IPS-18c (cell line): Measurements from ENCODE around the gene PCDHGA11.
"Not testable (repeated sequence)": the region's sequence is repeated elsewhere in the genome, so short reads cannot be mapped to it uniquely, and the experiment has no call there.

ENCODE experiments used
- H3K4me3 ChIP-seq: 2 replicates; pipeline ENCODE4 v1.7.0; 2013; ENCODE audit warnings: low read depth, mild to moderate bottlenecking, low read length, moderate library complexity; ENCODE audit not compliant: insufficient read depth
- H3K9me3 ChIP-seq: one replicate; pipeline ENCODE4 v1.6.1; 2013; ENCODE audit warnings: mild to moderate bottlenecking, low read length, moderate library complexity; ENCODE audit not compliant: control insufficient read depth, insufficient read depth

Gene PCDHGA11

DNA sequence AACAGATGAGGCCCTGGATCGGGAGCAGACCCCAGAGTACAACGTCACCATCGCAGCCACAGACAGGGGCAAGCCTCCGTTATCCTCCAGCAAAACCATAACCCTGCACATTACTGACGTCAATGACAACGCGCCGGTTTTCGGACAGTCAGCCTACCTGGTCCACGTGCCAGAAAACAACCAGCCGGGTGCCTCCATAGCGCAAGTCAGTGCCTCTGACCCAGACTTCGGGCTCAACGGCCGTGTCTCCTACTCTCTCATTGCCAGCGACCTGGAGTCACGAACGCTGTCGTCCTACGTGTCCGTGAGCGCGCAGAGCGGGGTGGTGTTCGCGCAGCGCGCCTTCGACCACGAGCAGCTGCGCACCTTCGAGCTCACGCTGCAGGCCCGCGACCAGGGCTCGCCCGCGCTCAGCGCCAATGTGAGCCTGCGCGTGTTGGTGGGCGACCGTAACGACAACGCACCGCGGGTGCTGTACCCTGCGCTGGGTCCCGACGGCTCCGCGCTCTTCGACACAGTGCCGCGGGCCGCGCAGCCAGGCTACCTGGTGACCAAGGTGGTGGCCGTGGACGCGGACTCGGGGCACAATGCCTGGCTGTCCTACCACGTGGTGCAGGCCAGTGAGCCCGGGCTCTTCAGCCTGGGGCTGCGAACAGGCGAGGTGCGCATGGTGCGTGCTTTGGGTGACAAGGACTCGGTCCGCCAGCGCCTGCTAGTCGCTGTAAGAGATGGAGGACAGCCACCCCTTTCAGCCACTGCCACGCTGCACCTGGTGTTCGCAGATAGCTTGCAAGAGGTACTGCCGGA is 1.6 kb upstream of the PCDHGA11 start:
- Histone ChIP-seq H3K4me3 (no peak overlapping the region), H3K9me3 (peaks cover 17% of the 10 kb centered on the region)

DNA sequence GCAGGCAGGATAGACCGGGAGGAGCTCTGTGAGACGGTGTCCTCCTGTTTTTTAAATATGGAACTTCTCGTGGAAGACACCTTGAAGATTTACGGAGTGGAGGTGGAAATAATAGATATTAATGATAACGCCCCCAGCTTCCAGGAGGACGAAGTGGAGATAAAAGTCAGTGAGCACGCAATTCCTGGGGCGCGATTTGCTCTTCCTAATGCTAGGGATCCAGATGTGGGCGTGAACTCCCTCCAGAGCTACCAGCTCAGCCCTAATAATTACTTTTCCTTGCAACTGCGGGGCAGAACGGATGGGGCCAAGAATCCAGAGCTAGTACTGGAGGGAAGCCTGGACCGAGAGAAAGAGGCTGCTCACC is 621 bp downstream of the PCDHGA11 start:
- Histone ChIP-seq H3K4me3 (no peak overlapping the region), H3K9me3 (peaks cover 15% of the 10 kb centered on the region)

GRCh38 chr5:141422742-141423291 is 2.0 kb downstream of the PCDHGA11 start:
- Histone ChIP-seq H3K4me3 (no peak overlapping the region; the same call in 1 of the 2 replicates), H3K9me3 (peaks cover 19% of the 10 kb centered on the region)

DNA sequence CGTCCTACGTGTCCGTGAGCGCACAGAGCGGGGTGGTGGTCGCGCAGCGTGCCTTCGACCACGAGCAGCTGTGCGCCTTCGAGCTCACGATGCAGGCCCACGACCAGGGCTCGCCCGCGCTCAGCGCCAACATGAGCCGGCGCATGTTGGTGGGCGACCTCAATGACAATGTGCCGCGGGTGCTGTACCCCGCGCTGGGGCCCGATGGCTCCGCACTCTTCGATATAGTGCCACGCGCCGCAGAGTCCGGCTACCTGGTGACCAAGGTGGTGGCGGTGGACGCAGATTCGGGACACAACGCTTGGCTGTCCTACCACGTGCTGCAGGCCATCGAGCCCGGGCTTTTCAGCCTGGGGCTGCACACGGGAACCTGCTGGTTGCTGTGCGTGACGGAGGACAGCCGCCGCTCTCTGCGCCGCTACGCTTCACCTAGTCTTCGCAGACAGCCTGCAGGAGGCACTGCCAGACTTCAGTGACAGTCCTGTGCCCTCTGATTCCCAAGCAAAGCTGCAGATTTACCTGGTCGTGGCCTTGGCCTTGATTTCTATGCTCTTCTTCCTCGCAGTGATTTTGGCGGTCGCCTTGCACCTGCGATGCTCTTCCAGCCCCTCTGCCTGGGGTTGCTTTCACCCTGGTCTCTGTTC is 7.1 kb downstream of the PCDHGA11 start:
- Histone ChIP-seq H3K9me3 (peaks cover 14% of the 10 kb centered on the region), H3K4me3 (no peak overlapping the region)

DNA sequence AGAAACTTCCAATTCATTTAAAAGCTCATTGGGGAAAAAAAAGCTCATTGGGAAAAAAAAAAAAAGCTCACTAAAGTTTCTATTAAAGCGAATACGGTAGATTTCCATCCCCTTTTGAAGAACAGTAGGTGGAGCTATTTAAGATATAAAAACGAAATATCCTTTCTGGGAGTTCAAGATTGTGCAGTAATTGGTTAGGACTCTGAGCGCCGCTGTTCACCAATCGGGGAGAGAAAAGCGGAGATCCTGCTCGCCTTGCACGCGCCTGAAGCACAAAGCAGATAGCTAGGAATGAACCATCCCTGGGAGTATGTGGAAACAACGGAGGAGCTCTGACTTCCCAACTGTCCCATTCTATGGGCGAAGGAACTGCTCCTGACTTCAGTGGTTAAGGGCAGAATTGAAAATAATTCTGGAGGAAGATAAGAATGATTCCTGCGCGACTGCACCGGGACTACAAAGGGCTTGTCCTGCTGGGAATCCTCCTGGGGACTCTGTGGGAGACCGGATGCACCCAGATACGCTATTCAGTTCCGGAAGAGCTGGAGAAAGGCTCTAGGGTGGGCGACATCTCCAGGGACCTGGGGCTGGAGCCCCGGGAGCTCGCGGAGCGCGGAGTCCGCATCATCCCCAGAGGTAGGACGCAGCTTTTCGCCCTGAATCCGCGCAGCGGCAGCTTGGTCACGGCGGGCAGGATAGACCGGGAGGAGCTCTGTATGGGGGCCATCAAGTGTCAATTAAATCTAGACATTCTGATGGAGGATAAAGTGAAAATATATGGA is 9.7 kb downstream of the PCDHGA11 start, which contains the start of gene PCDHGA12:
TSS of gene PCDHGA12 (plus strand) at position 176 of the 782 bp plus-strand sequence. CDS start at position 429, 253 bp downstream.
- peaks cover 16% of the 10 kb centered on the region for H3K9me3 ChIP-seq
- no peak within 1 kb of the TSS; the same call in 1 of the 2 replicates for H3K4me3 ChIP-seq

DNA sequence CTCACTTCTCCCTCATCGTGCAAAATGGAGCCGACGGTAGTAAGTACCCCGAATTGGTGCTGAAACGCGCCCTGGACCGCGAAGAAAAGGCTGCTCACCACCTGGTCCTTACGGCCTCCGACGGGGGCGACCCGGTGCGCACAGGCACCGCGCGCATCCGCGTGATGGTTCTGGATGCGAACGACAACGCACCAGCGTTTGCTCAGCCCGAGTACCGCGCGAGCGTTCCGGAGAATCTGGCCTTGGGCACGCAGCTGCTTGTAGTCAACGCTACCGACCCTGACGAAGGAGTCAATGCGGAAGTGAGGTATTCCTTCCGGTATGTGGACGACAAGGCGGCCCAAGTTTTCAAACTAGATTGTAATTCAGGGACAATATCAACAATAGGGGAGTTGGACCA is 10.4 kb downstream of the PCDHGA11 start:
- H3K9me3 ChIP-seq, result peaks cover 16% of the 10 kb centered on the region
- H3K4me3 ChIP-seq, result no peak overlapping the region; the same call in 1 of the 2 replicates

GRCh38 chr5:141432308-141432707 is 11.5 kb downstream of the PCDHGA11 start:
- H3K4me3 ChIP-seq, result not testable (repeated sequence)
- H3K9me3 ChIP-seq, result peaks cover 10% of the 10 kb centered on the region

- H3K9me3 ChIP-seq, result peaks cover 10% of the 10 kb centered on the region
Observed at GRCh38 chr5:141432726-141433125, 11.9 kb downstream of the PCDHGA11 start.

GRCh38 chr5:141434006-141434405 is 13.2 kb downstream of the PCDHGA11 start:
- H3K9me3 ChIP-seq, result peaks cover 10% of the 10 kb centered on the region

More at GRCh38 chr5:141432726-141433125, 11.9 kb downstream of the PCDHGA11 start:
- H3K4me3 ChIP-seq, result not testable (repeated sequence)

GRCh38 chr5:141437221-141437620 is 16.4 kb downstream of the PCDHGA11 start:
- H3K4me3 ChIP-seq, result no peak overlapping the region
- peaks cover 4% of the 10 kb centered on the region for H3K9me3 ChIP-seq

More at GRCh38 chr5:141434006-141434405, 13.2 kb downstream of the PCDHGA11 start:
- no peak overlapping the region for H3K4me3 ChIP-seq

DNA sequence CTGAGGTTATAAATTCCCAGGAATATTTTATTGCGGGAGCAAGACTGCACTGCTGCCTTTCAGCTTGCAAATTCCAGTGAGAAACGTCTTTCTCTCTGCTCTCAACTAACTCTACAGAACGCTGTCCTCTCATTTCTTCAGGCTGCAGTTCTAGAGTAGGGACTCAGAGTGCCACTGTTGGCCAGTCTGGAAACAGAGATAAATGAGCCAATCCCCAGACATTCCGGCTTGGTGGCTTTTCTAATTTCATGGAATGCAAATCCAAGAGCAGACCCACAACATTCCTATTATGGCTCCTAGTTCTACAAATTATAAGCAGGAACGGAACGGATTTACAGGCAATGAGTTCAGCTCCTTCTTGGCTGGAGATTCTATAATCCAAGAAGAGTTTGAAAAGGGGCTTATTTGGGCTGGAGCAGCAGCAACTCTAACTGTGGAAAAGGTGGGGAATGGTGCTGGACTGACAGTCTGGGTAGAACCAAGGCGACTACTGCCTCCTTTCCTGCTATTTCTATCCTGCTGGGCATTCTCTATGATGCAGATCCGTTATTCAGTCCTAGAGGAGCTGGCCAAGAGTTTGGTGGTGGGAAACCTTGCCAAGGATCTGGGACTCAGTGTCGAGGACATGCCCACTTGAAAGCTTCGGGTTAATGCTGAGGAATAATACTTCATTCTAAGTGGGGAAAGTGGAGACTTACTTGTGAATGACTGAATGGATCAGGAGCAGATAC is 18.7 kb downstream of the PCDHGA11 start:
- peaks cover 2% of the 10 kb centered on the region for H3K9me3 ChIP-seq

DNA sequence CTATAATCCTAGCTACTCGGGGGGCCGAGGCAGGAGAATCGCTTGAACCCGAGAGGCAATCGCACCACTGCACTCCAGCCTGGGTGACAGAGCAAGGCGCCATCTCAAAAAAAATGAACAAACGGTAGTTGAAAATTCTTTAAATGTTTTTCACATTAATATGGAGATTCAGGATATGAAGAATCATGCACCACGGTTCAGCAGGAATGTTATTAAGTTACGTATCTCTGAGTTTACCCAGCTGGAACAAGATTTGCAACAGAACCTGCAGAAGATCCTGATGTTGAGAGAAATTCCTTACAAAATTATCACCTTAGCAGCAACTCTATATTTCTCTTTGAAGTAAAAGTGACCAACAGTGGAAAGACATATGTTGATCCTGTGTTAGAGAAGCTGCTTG is 19.5 kb downstream of the PCDHGA11 start:
- Histone ChIP-seq H3K4me3 (no peak overlapping the region), H3K9me3 (peaks cover 2% of the 10 kb centered on the region)

More for the DNA sequence above, 18.7 kb downstream of the PCDHGA11 start:
- no peak overlapping the region for H3K4me3 ChIP-seq

DNA sequence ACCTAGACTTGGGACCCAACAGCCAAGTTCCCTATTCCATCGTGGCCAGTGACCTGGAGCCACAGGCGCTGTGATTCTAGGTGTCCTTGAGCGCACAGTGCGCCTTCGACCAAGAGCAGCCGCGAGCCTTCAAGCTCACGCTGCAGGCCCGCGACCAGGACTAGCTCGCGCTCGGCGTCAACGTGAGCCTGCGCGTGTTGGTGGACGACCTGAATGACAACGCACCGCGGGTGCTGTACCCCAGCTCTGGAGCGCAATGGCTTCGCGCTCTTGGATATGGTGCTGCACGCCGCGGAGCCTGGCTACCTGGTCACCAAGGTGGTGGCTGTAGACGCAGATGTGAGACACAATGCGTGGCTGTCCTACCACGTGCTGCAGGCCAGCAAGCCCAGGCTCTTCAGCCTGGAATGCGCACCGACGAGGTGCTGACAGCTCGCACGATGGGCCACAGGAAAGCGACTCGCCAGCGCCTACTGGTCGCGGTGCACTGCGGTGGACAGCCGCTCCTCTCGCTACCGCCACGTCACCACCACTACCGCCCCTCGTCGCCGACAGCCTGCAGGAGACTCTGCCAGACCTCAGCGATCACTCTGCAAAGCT is 20.8 kb downstream of the PCDHGA11 start:
- H3K4me3 ChIP-seq, result no peak overlapping the region
- H3K9me3 ChIP-seq, result peaks cover 2% of the 10 kb centered on the region

DNA sequence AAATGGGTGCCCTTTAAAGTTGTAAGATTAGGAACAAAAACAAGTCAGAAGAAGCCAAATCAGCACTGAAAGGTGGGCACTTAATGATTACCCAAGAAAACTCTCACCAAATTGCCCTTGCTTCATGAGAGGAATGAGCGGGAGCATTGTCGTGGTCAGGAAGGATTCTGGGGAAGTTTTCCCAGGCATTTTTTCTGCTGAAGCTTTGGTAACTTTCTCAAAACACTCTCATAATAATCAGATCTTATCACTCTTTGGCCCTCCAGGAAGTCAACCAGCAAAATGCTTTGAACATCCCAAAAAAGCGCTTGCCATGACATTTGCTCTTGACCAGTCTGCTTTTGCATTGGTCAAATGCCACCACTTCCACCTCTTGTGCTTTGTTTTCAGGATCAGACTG is 44.5 kb downstream of the PCDHGA11 start:
- no peaks in the 10 kb centered on the region for H3K9me3 ChIP-seq
- no peak overlapping the region for H3K4me3 ChIP-seq
